SH-SY5Y (cell line): Measurements from ENCODE around the gene NAALADL2.

Source experiments
- GATA2 ChIP-seq: IDR thresholded peaks from 2 replicates; pipeline ENCODE4 v1.6.1; 2011; ENCODE audit warnings: mild to moderate bottlenecking, low read depth, low read length
- GATA3 ChIP-seq: IDR thresholded peaks from 2 replicates; pipeline ENCODE4 v1.6.1; 2011; ENCODE audit warnings: low read depth, mild to moderate bottlenecking, low read length, moderate library complexity

Gene NAALADL2

DNA sequence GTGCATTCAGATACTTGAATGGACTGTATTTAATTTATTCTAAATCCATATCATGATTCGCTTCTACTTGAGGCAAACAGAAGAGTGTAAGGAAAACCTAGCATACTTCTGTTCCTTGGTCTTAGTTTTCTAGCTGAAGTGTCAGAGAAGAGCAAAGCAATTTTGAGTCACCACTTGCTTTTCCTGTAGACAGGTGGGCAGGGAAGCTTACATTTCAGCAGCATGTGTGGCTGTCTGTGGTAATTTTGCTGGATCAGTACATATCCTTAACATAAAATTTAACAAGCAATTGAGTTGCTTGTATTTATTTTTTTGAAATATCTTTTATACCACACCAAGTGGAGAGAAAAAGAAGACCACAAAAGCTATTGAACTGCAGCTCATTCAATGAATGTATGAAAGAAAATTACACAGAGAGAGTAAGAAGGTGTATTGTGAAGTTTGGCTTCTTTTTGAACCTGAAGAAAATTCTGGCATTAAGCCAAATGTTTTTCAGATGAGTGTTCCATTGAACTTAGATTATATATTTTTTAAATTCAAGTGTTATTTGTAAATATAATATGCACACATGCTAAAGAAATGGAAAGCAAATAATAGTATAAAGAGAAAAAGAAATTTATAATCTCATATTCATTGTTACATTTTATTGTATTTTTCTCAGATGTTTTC is 747.6 kb downstream of the NAALADL2 start:
- no peak for TF ChIP-seq GATA2
- TF ChIP-seq GATA3 = no peak

DNA sequence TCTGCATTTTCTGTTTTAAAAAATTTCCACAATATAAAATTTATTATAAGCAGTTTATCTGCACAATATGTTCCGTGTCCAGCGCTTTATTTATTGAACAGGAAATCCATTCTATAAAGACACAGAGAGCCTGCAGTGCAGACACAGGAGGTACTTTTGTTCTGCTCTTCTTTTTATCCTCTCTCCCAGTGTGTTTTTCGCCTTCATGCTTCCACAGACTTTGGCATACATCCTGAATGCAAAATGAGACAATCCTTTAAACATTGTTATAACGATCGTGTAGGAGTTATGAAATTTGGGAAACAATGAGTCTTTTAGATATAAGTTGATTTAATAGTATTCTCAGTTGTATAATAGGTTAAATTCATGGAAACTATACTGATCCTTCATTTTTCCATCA is 749.2 kb downstream of the NAALADL2 start:
- TF ChIP-seq GATA3 (no peak), GATA2 (no peak)

DNA sequence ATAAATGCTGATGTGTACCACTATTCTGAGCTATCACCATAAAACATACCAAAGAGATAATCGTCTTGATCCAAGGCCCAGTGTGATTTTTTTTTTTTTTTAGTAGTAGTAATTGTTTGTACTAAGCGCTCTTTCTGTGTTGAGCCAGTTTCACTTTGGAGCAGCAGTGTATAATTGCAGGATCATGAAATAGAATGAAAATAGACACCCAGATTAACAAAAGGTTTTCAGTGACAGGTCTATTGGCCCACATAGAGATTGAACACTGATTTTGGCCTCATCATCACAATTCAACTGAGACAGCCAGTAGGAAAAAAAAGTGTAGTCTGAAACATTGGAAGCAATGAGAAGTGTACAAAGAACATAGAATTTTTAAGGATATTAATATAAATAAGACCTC is 749.8 kb downstream of the NAALADL2 start:
- TF ChIP-seq GATA2 (no peak), GATA3 (no peak)

DNA sequence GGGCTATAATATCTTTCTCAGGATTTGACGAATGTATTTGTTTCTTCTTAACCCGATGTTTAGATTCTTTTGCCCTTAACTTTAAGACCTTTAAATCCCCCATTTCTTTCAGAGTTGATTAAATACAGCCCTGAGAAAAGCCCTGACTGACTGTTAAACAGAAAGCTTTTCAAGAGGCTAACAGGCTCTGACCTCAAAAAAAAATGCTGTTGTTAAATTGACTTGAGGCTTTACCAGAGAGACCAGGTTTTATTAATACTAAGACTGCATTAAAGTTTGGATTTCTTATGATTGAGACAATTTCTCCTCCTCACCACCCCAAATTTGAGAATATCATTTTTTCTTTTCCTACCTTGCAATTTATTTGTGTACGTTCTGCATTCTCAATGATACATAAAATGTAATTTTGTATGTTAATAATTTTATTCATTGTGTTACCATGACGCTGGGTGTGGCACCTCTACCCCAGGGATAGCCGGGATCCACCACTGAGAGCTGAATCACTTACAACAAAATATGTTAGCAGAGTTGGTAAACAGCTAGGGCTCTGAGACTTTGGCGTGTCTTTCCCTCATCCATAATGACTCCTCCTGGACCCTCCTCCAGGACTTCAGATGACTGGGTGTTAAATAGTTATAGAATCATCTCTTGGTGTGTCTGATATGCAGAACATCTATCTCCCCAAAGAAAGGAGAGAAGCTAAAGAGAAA is 753.5 kb downstream of the NAALADL2 start:
- TF ChIP-seq GATA2 (no peak), GATA3 (no peak)

DNA sequence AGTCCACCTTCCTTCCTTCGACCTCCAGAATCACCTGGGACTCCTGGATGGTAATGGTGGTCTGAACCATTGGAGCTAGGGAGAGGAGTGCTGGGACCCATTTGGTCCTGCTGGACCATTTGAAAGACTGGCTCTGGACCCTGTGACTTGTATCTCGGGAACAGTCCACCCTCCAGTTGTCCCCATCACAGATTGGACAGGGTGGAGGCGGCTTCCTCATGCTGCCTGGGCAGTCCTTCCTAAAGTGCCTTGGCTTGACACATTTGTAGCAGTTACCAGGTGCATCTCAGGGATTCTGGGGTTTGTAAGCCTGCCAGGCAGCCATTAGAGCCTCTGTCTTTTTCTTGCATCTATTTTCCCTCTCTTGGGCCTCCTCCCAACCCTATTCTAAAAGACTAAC is 758.1 kb downstream of the NAALADL2 start:
- TF ChIP-seq GATA2 (no peak), GATA3 (no peak)

DNA sequence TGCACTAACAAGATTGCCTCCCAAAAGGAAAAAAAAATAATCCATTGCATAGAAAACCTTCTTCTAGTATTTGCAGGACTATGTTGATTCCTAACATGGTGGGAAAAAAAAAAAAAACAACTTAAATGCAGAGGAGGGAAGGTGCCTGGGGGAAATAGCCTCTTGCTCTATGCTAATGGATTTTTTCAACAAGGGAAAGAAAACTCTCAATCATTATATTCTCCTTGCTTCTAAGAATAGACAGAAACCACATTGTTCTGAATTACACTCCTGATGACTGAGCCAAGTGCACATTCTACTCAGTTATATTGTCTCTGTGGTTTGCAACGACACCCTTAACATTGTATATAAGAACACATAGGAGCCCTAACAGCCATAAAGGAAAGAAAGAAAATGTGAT is 760.2 kb downstream of the NAALADL2 start:
- TF ChIP-seq GATA2 (no peak), GATA3 (no peak)

- no peak for TF ChIP-seq GATA2
- TF ChIP-seq GATA3 = no peak
Measured at GRCh38 chr3:175620093-175620492, 761.0 kb downstream of the NAALADL2 start.

- no peak for TF ChIP-seq GATA3
- no peak for TF ChIP-seq GATA2
Measured at GRCh38 chr3:175620532-175620931, 761.4 kb downstream of the NAALADL2 start.

- TF ChIP-seq GATA3 = no peak
- no peak for TF ChIP-seq GATA2
Measured at GRCh38 chr3:175640958-175641357, 781.8 kb downstream of the NAALADL2 start.

DNA sequence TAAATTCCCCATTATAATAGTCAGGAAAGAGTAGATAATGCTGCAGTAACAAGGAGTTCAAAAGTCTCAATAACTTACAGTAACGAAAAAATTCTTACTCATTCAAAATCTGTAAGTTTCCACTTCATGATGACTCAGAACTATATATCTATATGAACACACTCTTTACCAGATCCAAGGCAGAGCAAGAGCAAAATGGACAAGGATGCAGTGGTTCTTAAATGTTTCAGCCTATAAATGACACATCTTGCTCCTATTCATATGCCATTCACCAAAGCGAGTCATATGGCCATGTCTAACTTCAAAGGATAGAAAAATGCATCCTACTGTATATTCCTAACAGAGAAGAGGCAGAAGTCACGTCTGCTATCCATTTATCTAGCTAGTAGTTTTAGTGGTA is 787.7 kb downstream of the NAALADL2 start:
- TF ChIP-seq GATA3 (no peak), GATA2 (no peak)

GRCh38 chr3:175648899-175649298 is 789.8 kb downstream of the NAALADL2 start:
- TF ChIP-seq GATA3 (no peak), GATA2 (no peak)

- no peak for TF ChIP-seq GATA2
- no peak for TF ChIP-seq GATA3
Measured at GRCh38 chr3:175651716-175652115, 792.6 kb downstream of the NAALADL2 start.

- TF ChIP-seq GATA3 = no peak
- no peak for TF ChIP-seq GATA2
Measured at GRCh38 chr3:175655351-175655750, 796.2 kb downstream of the NAALADL2 start.

GRCh38 chr3:175656461-175656860 is 797.3 kb downstream of the NAALADL2 start:
- TF ChIP-seq GATA2 = no peak
- TF ChIP-seq GATA3 = no peak

DNA sequence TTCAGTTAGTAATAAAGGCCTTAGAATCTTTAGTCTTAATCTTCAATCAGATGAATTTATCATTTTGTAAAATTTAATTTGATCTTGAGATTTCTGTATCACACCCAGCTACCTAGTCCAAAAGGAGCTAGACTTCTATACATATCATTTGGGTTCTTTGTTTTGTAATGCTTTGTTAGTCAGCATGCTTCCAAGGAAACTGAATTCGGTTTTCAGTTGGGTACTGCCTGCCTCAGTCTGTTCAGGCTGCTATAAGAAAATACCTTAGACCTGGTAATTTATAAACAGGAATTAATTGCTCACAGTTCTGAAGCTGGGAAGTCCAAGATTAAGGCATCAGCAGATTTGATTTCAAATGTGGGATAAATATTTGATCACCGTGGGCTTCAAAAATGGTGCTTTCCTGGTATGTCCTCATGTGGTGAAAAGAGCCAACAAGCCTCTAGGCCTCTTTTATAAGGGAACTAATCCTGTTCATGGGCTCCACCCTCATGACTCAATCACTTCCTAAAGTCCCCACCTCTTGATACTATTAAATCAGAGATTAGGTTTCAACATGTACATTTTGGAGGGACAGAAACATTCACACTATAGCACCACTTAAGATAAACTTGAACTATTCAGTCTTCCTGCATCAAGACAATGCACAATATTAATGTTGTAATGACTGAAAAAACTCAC is 800.7 kb downstream of the NAALADL2 start:
- TF ChIP-seq GATA3 (no peak), GATA2 (no peak)
